ENCODE measurements around the gene ACOXL.

The ACOXL gene

DNA sequence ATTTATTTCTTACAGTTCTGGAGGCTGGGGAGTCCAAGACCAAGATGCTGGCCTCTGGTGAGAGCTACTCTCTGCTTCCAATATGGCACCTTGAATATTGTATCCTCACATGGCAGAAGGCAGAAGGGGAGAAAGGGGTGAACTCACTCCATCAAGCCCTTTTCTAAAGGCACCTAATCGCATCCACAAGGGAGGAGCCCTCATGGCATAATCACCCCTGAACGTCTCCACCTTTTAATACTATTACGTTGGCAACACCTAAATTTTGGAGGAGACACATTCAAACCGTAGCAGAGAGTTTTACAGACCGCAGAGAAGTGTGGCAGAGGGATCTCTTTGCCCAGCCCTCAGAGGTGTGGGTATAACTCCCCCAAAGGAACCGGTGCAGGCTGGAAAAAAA, 245.8 kb downstream of the ACOXL start:
- TF ChIP-seq CTCF (IDR thresholded peaks at IDR 0.05; ENCODE audit: low read depth, low read length, poor library complexity, severe bottlenecking) (no peak), EZH2phosphoT487 (IDR thresholded peaks at IDR 0.05; ENCODE audit: borderline replicate concordance, low read length) (no peak)
- H3K4me1 ChIP-seq (ENCODE audit: control insufficient read depth, low read length) = no peaks in the 10 kb centered on the region
- H3K9me3 ChIP-seq (ENCODE audit: control insufficient read depth, insufficient read depth, low read length) = no peaks in the 10 kb centered on the region
- H3F3A ChIP-seq (ENCODE audit: control insufficient read depth, insufficient read depth) = no peaks in the 10 kb centered on the region
- no peaks in the 10 kb centered on the region for H3K27me3 ChIP-seq (ENCODE audit: control insufficient read depth, low read length)
- H3K27ac ChIP-seq (ENCODE audit: low read depth, low read length) = no peak overlapping the region
- no peaks in the 10 kb centered on the region for H4K20me1 ChIP-seq (ENCODE audit: control insufficient read depth, insufficient read depth, low read depth, low read length)
- no peaks in the 10 kb centered on the region for H3K79me2 ChIP-seq (ENCODE audit: control insufficient read depth, low read length)
- no peak overlapping the region for H3K4me2 ChIP-seq (ENCODE audit: low read length)
- no peaks in the 10 kb centered on the region for H3K36me3 ChIP-seq (ENCODE audit: control insufficient read depth, low read length)
- no peak overlapping the region for H3K4me3 ChIP-seq (ENCODE audit: low read length)
- H3K9me2 ChIP-seq (replicated peaks; ENCODE audit: control insufficient read depth, low read length) = no peaks in the 10 kb centered on the region

GRCh38 chr2:110978756-110979470, 246.5 kb downstream of the ACOXL start:
- Histone ChIP-seq H3K4me3 (ENCODE audit: low read length) (no peak overlapping the region), H3K9me3 (ENCODE audit: control insufficient read depth, insufficient read depth, low read length) (no peaks in the 10 kb centered on the region), H3K4me2 (ENCODE audit: low read length) (no peak overlapping the region), H3K9me2 (replicated peaks; ENCODE audit: control insufficient read depth, low read length) (no peaks in the 10 kb centered on the region), H3K79me2 (ENCODE audit: control insufficient read depth, low read length) (no peaks in the 10 kb centered on the region), H3F3A (ENCODE audit: control insufficient read depth, insufficient read depth) (no peaks in the 10 kb centered on the region), H4K20me1 (ENCODE audit: control insufficient read depth, insufficient read depth, low read depth, low read length) (no peaks in the 10 kb centered on the region), H3K27me3 (ENCODE audit: control insufficient read depth, low read length) (no peaks in the 10 kb centered on the region), H3K36me3 (ENCODE audit: control insufficient read depth, low read length) (no peaks in the 10 kb centered on the region), H3K27ac (ENCODE audit: low read depth, low read length) (no peak overlapping the region), H3K4me1 (ENCODE audit: control insufficient read depth, low read length) (no peaks in the 10 kb centered on the region)
- TF ChIP-seq CTCF (IDR thresholded peaks at IDR 0.05; ENCODE audit: low read depth, low read length, poor library complexity, severe bottlenecking) = no peak
- TF ChIP-seq EZH2phosphoT487 (IDR thresholded peaks at IDR 0.05; ENCODE audit: borderline replicate concordance, low read length) = no peak

- H3F3A ChIP-seq (ENCODE audit: control insufficient read depth, insufficient read depth) = no peaks in the 10 kb centered on the region
- no peaks in the 10 kb centered on the region for H3K36me3 ChIP-seq (ENCODE audit: control insufficient read depth, low read length)
- H3K27me3 ChIP-seq (ENCODE audit: control insufficient read depth, low read length) = no peaks in the 10 kb centered on the region
- no peaks in the 10 kb centered on the region for H3K4me1 ChIP-seq (ENCODE audit: control insufficient read depth, low read length)
- no peaks in the 10 kb centered on the region for H3K9me3 ChIP-seq (ENCODE audit: control insufficient read depth, insufficient read depth, low read length)
- H3K27ac ChIP-seq (ENCODE audit: low read depth, low read length) = no peak overlapping the region
- no peaks in the 10 kb centered on the region for H3K9me2 ChIP-seq (replicated peaks; ENCODE audit: control insufficient read depth, low read length)
- no peaks in the 10 kb centered on the region for H4K20me1 ChIP-seq (ENCODE audit: control insufficient read depth, insufficient read depth, low read depth, low read length)
- no peak for TF ChIP-seq CTCF (IDR thresholded peaks at IDR 0.05; ENCODE audit: low read depth, low read length, poor library complexity, severe bottlenecking)
- no peak for TF ChIP-seq EZH2phosphoT487 (IDR thresholded peaks at IDR 0.05; ENCODE audit: borderline replicate concordance, low read length)
- no peak overlapping the region for H3K4me2 ChIP-seq (ENCODE audit: low read length)
- no peaks in the 10 kb centered on the region for H3K79me2 ChIP-seq (ENCODE audit: control insufficient read depth, low read length)
- H3K4me3 ChIP-seq (ENCODE audit: low read length) = no peak overlapping the region
Measured at GRCh38 chr2:110979471-110980338, 247.3 kb downstream of the ACOXL start.
